ENCODE data around the gene FOXO1. TPM values are rescaled to one million over a fixed set of nuclear protein-coding genes. Genes with fewer than 3 reads are reported as not detected.

FOXO1 gene
- total RNA-seq, 1 donor from 2014 or later, result 14.5 TPM

DNA sequence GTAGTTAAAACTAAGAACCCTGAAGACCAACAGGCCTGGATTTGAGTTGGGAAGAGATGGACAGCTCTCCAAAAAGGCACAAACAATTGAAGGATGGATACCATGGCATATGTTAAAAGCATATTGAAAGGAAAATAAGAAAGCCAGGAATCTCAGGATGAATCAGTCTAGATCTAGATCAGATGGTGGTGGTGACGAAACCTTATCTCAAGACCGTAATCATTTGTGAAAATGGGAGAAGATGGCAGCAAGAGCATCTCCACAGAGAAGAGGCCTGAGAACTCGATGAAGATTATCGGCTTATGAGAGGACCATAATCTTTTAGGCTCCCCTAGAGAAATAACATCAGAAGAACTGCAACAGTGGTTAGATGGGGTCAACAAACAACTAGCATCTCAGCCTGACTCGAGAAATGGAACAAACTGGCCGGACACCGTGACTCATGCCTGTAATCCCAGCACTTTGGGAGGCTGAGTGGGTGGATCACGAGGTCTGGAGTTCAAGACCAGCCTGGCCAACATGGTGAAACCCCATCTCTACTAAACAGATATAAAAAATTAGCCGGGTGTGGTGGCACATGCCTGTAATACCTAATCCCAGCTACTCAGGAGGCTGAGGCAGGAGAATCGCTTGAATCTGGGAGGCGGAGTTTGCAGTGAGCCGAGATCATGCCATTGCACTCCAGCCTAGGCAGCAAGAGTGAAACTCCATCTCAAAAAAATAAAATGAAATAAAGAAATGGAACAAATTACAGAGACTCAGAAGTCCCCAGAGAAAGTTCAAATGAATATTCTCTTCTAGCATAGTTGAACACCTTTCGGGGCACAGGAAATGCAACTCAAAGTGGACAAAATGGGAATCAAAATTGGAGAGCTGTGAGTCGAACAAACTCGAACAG is 47.6 kb downstream of the FOXO1 start:
- ATAC-seq, result no peak
- intact Hi-C loops (cut with DNase I), result loop anchor here (5.0 kb wide), 1 partner anchor 57 kb away; no protein-coding TSS in a partner anchor

DNA sequence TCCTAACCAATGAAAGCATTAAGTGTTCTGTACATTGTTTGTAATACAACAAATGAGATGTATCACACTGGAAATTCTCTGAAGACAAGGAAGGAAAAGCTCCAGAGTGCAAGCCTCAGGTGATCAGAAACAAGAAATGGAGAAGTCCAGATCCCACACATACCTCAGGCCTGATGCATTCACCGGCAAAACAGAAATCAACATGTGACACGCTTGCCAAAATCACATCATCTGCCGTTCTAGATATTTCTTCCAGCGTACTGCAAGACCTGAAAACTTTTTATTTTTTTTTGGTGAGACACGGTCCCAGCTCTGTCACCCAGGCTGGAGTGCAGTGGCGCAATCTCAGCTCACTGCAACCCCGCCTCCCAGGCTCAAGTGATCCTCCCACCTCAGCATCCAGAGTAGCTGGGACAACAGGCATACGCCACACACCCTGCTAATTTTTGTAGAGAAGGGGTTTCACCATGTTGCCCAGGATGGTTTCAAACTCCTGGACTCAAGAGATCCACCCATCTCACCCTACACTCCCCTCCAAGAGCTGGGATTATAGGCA is 48.6 kb downstream of the FOXO1 start:
- intact Hi-C loops (cut with DNase I), result loop anchor here (5.0 kb wide), 1 partner anchor 56 kb away; no protein-coding TSS in a partner anchor
- no peak for DNase-seq (ENCODE audit: missing footprints)
- no peak for ATAC-seq

More for the DNA sequence above, 47.6 kb downstream of the FOXO1 start:
- DNase-seq (ENCODE audit: missing footprints), result no peak

DNA sequence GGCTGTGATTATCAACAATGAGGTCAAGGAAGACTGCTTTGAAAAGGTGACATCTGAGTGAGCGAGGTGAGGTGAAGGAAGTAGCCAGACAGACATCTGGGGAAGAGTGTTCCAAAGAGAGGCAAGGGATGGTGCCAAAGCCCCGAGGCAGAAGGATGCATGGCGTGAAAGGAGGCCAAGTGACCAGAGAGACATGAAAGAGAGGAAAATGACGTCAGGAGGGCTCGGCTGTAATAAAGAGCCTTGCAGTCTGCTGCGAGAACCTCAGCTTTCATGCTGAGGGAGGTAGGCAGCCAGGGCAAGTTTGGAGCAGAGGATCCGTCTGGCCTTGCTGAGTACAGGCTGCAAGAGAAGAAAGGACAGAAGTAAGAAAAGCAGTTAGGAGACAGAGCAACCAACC is 50.8 kb downstream of the FOXO1 start:
- DNase-seq (ENCODE audit: missing footprints) (no peak), ATAC-seq (no peak)
- intact Hi-C loops (cut with DNase I), result loop anchor here (5.0 kb wide), 1 partner anchor 53 kb away; no protein-coding TSS in a partner anchor

DNA sequence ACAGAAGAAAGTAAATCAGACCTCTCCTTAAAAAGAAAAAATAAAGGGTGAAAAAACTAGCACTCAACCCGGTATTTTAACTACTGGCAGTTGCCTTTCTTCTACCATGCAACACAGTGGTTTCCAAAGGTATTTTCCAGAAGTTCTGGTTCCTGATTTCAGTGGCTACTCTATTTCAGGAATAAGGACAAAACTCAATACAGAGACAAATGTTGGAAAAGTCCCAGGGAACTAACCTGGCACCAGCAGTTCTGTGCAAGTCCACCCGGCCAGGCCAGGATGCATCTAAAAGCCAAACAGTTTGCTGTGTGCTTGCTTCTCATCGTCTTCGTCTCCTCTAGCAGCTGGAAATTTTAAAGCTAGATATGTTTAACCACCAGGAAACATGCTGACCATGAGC is 52.5 kb downstream of the FOXO1 start:
- ATAC-seq (peak; percentile 36), DNase-seq (ENCODE audit: missing footprints) (no peak)
- intact Hi-C loops (cut with DNase I), result no loop called here

DNA sequence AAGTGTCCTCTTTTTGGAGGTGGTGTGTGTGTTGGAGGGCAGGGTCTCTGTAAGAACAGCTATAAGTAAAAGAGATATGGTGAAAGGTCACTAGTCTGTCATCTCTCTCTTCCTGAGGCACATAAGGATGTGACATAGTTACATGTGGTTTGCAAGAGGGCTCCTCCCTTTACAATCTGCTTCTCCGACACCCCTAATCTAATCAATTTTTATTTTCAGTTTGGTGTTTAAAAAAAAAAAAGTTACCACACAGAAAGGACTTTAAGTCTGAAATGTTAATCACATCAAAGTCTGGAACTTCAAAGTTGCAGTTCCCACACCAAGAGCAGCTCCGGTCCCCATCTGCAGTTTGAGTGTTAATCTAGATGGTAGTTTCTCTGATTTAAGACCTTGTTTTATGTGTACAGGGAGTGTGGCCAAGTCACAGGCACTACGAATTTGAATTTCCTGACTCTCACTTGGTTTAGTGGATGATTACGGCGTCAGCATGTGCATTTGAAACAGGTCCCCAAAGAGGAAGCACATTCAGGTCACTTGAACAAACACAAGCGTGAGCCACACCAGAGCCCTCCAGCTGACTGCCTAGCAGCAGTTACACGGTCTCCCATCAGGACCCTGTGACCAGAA is 53.1 kb downstream of the FOXO1 start:
- peak; percentile 63 for ATAC-seq
- intact Hi-C loops (cut with DNase I), result no loop called here
- no peak for DNase-seq (ENCODE audit: missing footprints)

DNA sequence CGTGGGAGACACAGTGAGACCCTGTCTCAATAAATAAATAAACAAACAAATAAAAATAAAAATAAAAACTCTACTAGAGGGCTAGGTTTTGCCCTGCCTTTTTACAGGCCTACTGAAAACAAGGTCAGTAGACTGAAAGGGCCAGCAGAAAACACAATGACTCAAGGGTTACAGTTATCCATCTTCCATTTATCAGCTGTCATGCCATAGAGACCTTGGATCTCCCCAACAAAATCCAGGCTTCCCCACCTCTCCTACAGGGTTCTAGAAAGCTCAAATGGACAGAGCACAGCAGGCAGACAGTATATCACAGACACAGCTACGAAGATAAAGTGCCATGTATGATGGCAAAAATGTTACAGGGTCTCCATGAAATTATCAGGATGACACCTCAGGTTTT is 54.4 kb downstream of the FOXO1 start:
- intact Hi-C loops (cut with DNase I), result no loop called here
- no peak for ATAC-seq
- no peak for DNase-seq (ENCODE audit: missing footprints)

DNA sequence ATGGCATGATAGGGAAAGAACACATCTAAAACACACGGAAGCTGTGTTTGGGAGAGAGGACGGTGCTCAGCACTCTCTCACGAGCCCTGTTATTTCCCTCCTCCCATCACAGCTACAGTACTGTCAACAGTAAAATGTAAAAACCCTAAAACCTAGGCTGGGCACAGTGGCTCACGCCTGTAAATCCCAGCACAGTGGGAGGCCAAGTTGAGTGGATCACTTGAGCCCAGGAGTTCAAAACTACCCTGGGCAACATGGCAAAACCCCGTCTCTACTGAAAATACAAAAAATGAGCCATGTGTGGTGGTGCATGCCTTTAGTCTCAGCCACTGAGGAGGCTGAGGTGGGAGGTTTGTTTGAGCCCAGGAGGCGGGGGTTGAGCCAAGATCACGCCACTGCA is 54.8 kb downstream of the FOXO1 start:
- intact Hi-C loops (cut with DNase I), result no loop called here
- DNase-seq (ENCODE audit: missing footprints) (no peak), ATAC-seq (no peak)

DNA sequence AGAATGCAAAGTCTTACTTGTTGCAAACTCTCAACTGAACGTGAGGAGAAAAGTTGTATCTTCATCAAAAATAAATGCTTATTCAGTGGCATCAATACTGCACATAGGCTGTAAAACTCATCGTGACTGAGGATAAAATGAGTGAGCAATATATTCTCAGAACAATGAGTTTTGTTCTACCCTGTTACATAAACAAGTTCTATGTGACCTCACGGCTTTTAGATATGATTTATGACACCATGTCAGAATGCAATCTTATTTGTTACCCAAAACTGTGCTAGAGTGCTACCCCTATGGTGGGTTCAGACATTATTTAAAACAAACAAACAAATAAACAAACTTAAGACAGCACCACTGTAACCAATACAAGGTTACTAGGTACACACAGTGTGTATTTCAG is 55.4 kb downstream of the FOXO1 start:
- DNase-seq (ENCODE audit: missing footprints), result no peak
- intact Hi-C loops (cut with DNase I), result no loop called here
- no peak for ATAC-seq

DNA sequence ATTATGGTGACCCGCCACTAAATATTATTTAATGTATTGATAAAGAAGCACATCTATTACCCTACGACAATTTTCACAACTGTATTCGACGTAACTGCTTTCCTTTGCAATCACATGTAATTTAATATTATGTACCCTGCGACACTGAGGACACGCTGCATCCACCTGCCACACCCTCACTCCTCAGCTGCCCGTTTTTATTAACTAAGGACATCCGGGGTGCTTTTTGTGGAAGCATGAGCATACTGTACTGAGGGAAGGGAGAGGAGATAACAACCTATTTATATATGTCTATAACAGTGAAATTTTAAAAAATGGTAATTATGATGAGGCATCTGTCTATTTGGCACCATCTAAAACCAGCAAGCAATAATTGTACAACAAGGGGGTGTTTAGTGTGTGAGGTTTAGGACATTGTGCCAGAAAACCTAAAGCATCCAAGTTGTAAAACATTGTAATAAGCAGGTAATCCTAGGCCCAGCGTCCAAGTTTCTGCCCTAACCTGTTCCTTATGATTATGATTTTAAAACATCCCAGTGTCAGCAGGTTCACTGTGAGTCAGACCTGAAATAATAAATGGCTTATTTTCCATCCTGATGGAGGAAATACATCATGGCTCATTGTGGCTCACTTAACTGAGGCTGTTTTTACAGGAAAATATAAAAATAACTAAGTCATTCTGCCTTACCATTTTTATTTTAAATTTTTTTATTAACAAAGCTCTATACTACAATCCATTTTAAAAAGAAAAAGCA is 56.3 kb downstream of the FOXO1 start:
- intact Hi-C loops (cut with DNase I), result no loop called here
- no peak for ATAC-seq
- DNase-seq (ENCODE audit: missing footprints), result no peak

DNA sequence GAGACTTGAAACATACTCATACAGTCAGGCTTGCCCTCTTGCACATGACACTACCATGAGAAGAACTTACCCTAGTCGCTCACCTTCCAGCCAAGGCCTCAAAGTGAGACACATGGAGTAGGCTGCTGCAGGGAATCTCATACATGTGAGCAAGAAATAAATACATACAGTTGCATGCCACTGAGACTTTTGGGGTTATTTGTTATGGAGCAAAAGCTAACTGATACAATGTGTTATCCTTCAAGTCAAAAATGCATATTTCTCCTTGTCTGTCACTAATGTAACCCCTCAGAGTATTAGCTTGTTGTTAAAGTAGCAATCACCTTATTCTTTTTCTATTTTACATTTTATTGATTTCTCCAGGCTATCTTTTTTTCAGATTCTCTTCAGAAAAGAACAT is 58.1 kb downstream of the FOXO1 start:
- no peak for ATAC-seq
- intact Hi-C loops (cut with DNase I), result no loop called here
- no peak for DNase-seq (ENCODE audit: missing footprints)

DNA sequence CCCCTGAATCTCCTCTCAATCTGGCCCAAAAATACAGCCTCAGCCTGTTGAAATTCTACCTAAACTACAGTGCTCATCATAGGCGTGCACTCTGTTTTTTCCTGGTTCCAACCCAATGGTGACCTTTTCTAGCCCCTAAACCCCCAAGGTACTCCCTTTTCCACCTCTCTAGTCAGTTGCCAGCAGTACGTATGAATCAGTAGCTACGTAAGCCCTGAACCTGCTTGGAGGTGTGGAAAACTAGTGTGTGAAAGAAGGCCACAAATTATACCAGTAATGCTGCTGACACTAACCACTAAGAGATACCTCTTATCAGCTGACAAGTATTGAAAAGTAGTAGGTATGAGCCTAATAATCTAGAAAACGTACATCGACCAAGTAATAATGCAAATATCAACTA is 60.9 kb downstream of the FOXO1 start:
- intact Hi-C loops (cut with DNase I), result no loop called here
- DNase-seq (ENCODE audit: missing footprints) (no peak), ATAC-seq (no peak)

DNA sequence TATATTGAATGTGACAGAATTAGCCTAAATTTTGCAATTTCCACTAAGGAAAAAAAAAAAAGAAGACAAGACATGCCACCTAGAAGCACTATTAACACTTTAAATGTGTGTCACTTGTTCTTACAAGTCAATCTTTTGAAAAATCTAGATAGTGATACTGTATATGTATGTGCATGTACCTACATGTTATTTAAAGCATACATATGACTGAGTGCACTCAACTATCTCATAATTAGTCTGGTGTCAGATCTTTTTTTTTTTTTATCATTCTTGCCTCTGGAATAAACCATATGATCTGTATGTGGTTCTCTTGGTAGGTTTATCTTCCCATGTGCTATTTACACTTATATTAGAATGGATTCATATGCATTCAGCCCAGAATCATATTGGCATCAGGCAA is 62.3 kb downstream of the FOXO1 start:
- intact Hi-C loops (cut with DNase I), result no loop called here
- ATAC-seq, result no peak
- DNase-seq (ENCODE audit: missing footprints), result no peak

DNA sequence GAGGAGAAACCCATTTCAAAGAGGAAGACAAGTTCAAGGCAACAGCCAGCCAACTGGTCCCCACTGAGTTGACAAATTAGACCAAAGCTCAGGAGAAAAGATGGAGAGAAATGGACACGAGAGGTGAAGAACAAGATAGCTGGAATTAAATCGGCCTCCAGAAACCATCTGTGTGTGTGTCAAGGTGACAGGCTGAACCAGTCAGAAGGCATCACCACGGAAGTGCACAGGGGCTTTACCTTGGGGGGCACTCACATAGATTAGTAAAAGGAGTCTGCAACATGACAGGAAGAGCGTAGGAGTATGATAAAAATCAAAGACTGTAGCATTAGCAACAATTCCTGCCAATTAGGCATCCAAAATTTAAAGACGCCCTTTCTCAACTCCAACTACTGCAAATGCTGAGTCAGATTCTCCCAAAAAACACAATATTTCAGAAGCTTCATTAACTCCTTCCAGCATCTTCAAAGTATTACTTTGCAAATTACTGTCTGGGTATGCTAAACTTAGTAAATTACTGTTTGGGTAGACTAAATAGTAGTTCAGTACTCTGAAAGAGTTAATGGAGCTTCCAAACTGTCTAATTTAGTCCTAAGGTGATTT is 66.2 kb downstream of the FOXO1 start:
- DNase-seq (ENCODE audit: missing footprints), result no peak
- no peak for ATAC-seq
- intact Hi-C loops (cut with DNase I), result no loop called here

DNA sequence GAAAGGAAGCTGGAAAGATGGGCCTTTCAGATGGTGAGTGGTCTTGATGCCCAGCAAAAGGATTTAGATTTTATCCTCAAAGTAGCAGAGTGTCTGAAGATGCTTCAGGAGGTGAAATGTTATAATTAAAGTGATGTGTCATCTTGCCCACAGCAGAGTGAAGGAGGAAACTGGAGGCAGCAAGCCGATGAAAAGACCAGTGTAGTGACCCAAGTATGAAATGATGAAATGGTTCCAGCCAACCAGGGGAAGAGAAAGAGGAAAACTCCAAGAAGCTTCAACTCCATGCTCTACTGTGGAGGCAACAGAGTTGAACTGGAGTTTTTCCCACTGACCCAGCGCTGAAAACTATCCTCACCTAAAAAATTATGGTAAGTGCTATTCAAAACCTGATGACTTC is 66.7 kb downstream of the FOXO1 start:
- ATAC-seq, result no peak
- DNase-seq (ENCODE audit: missing footprints), result no peak
- intact Hi-C loops (cut with DNase I), result no loop called here

DNA sequence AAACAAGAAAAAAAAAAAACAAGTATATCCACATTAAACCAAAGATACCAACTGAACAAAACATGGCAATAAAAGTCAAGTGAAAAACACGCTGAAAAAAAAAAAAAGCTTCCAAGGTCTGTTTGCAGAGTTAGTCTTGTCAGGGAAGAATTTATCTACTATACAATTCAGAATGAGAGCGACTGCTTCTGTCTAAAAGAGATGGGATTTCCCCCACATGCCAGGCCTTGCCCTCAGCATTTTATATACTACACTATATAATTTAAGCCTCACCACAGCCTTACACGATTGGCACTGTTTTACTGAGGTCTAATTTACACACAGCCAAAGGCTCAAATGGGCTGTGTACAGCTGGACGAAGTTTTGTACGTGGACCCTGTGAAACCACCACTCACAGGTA is 67.3 kb downstream of the FOXO1 start:
- DNase-seq (ENCODE audit: missing footprints) (no peak), ATAC-seq (peak; percentile 5)
- intact Hi-C loops (cut with DNase I), result no loop called here

DNA sequence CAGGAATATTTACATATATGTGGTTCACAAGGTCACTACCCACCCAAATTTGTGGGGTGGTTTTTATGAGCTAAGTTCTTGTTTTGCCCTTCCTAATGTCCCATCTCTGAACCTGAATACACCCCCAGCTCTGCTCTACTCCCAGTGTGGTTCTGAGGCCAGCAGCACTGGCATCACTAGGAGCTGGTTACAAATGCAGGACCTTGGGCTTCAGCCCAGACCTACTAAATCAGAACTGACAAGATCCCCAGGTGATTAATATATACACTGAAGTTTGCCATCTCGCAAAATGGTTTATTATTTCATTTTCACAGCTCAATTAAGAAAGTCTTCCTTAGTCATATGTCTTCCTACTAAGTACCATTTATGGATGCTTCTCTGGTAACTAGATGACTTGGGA is 67.9 kb downstream of the FOXO1 start:
- ATAC-seq (no peak), DNase-seq (ENCODE audit: missing footprints) (no peak)
- intact Hi-C loops (cut with DNase I), result no loop called here

DNA sequence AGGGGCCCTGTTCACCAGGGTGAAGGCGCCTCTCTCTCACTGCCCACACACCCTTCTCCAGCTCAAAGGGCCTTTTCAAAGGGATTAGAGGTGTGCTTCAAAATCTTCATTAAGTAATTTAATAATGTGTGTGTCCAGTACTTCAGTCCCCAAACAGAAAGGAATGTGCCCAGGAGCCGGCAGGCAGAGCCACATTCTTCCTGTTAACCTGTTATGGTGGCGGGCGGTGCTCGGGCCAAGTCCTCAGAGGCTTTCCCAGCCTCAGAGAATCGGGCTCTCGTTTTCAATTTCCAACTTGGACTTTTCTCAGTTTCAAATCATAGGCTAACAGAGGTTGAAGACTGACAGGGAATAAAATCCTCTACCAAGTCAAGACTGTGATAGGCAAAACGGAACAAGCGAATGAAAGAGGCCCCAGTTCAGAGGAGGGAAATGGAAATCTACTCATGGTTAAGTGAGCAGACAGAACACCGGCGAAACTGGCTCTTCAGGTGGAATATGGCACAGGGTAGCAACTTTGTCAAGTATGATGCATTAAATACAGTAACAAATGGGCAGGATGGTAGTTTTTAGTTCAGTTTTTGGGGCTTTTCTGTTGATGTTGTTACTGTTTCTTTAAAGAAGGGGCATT is 68.6 kb downstream of the FOXO1 start:
- intact Hi-C loops (cut with DNase I), result no loop called here
- ATAC-seq (no peak), DNase-seq (ENCODE audit: missing footprints) (no peak)

DNA sequence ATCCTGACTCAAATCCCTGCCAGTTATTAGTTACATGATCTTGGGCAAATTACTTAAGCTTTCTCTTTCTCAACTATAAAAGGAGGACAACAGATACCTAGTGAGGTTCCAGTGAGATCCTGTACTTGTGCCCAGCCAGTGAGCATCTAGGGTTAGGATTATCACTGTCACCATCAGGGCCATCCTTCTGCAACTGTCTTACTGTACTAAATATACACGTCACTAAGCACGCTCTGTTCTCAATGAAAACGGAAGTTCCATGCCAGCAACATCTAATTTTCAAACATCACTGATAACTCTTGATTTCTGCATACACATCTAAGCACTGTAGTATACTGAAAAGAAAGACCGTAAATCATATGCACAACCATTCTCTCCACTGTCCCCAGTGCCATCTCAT is 70.0 kb downstream of the FOXO1 start:
- no peak for DNase-seq (ENCODE audit: missing footprints)
- ATAC-seq, result no peak
- intact Hi-C loops (cut with DNase I), result no loop called here

DNA sequence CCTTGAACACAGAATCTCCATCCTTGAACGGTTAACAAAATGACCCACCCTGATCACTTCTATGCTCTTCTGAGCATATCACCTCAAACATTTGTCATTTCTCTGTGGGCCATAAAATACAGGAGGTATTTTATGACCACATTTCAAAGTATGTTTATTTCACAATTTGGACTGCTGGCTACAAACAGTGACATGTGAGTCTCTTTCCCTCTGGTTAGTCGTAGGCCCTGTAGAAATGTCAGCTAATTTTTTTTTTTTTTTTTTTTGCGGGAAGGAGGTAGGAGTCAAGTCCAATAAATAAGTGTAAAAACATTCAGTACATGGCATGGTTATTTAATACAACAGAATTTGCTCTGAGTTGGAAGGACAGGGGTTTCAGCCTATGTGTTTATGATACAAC is 70.7 kb downstream of the FOXO1 start:
- DNase-seq (ENCODE audit: missing footprints), result no peak
- intact Hi-C loops (cut with DNase I), result no loop called here
- ATAC-seq, result no peak

Measured in Right ventricle myocardium inferior (tissue), 1 donor.